HepG2 (cell line): ENCODE results near the gene RAET1E. TPM values are rescaled to one million over a fixed set of nuclear protein-coding genes. Genes with fewer than 3 reads are reported as not detected.
A peak's percentile ranks its signal among the peaks of the same experiment; 100 is the strongest.

Source experiments
- ATAC-seq: fragments of 200-7000 bp; cut with Tn5 transposase; 3 replicates; pipeline ENCODE4 v1.9.1; 2020; ENCODE audit warnings: mild to moderate bottlenecking, moderate library complexity
- BruUV-seq: library from RNA; stranded (reverse); fragments of 400-500 nt; replicated peaks from 2 replicates; lab custom pipeline; 2021; lab: Mats Ljungman, UMichigan
- CTCF ChIA-PET: fragments of 300-600 bp; formaldehyde crosslinking; extraction: SDS; loops from one replicate; lab custom pipeline; 2021; ENCODE audit warnings: low total read pairs, inconsistent platforms, low intra/inter-chr PET ratio; lab: Yijun Ruan, JAX
- POLR2A ChIA-PET: fragments of 350-600 bp; sonication (Branson Sonifier 250); formaldehyde crosslinking; loops from one replicate; lab custom pipeline; 2020; ENCODE audit warnings: antibody characterized with exemption, inconsistent platforms; lab: Yijun Ruan, JAX
- DNase-seq: peaks from one replicate; pipeline ENCODE4 v3.0.0-alpha.2; 2015; ENCODE audit warnings: low spot score
- FAIRE-seq: peaks from 3 replicates; lab custom pipeline; 2011; peaks lifted over from hg19 to GRCh38; lab: Jason Lieb, UNC
- H2AFZ ChIP-seq: one replicate; pipeline ENCODE4 v1.6.1; 2011; ENCODE audit warnings: low read length, inconsistent platforms
- H3K27ac ChIP-seq: fragments of 300-600 bp; 3 replicates; pipeline ENCODE4 v1.8.0; 2011; ENCODE audit warnings: mixed run types, mild to moderate bottlenecking, mixed read lengths, low read length, inconsistent platforms; ENCODE audit not compliant: insufficient read depth; ENCODE audit errors: extremely low read length
- H3K27me3 ChIP-seq, 2 experiments: fragments of 200-600 bp in 1 of 2; 2 replicates in 1 of 2; 3 replicates in 1 of 2; pipeline versions ENCODE4 v1.6.0 to v1.8.0; 2011; ENCODE audit warnings: low read length in 2 of 2, mild to moderate bottlenecking in 2 of 2, moderate library complexity in 2 of 2, inconsistent platforms in 1 of 2; ENCODE audit not compliant: insufficient read depth in 2 of 2, control insufficient read depth in 1 of 2
- H3K36me3 ChIP-seq, 2 experiments: fragments of 200-600 bp in 1 of 2; replicated peaks in 1 of 2; 2 replicates in 1 of 2; 3 replicates in 1 of 2; pipeline versions ENCODE4 v1.5.1 to v1.8.0; 2011; ENCODE audit warnings: low read length in 2 of 2, inconsistent platforms in 1 of 2; ENCODE audit not compliant: insufficient read depth in 2 of 2, control insufficient read depth in 1 of 2
- H3K4me1 ChIP-seq: 2 replicates; pipeline ENCODE4 v1.5.1; 2012; ENCODE audit warnings: low read length, inconsistent platforms; ENCODE audit not compliant: insufficient read depth
- H3K4me2 ChIP-seq: 2 replicates; pipeline ENCODE4 v1.6.0; 2011; ENCODE audit warnings: low read depth, low read length, inconsistent platforms
- H3K4me3 ChIP-seq, 3 experiments: fragments of 200-600 bp in 1 of 3; sonication (generic), shearing (Covaris generic) in 1 of 3; replicated peaks in 1 of 3; 2 replicates each; pipeline ENCODE4 v1.5.1; 2011 to 2016; ENCODE audit warnings: low read length in 3 of 3, inconsistent platforms in 2 of 3, low read depth in 2 of 3, mild to moderate bottlenecking in 2 of 3, control low read depth in 1 of 3, mixed read lengths in 1 of 3; ENCODE audit not compliant: insufficient read depth in 1 of 3
- H3K79me2 ChIP-seq: one replicate; pipeline ENCODE4 v1.6.1; 2011; ENCODE audit warnings: low read length, inconsistent platforms; ENCODE audit not compliant: insufficient read depth
- H3K9ac ChIP-seq: 2 replicates; pipeline ENCODE4 v1.6.0; 2011; ENCODE audit warnings: mild to moderate bottlenecking, low read depth, low read length, inconsistent platforms; ENCODE audit not compliant: insufficient read depth
- H3K9me3 ChIP-seq: 2 replicates; pipeline ENCODE4 v1.5.1; 2012; ENCODE audit warnings: mild to moderate bottlenecking, low read length
- H4K20me1 ChIP-seq: 2 replicates; pipeline ENCODE4 v1.6.0; 2011; ENCODE audit warnings: inconsistent platforms, mild to moderate bottlenecking, low read length, moderate library complexity; ENCODE audit not compliant: insufficient read depth
- FOXA3 ChIP-seq: IDR thresholded peaks from 2 replicates; pipeline ENCODE4 v1.6.1; 2016; ENCODE audit warnings: missing genetic modification reagents, missing compliant biosample characterization
- RARA ChIP-seq: IDR thresholded peaks from 2 replicates; pipeline ENCODE4 v1.6.1; 2016; ENCODE audit warnings: missing genetic modification reagents, missing compliant biosample characterization
- SALL1 ChIP-seq: sonication (generic); formaldehyde crosslinking; IDR thresholded peaks from 2 replicates; pipeline ENCODE4 v1.8.0; 2022; ENCODE audit warnings: mild to moderate bottlenecking, missing genetic modification reagents
- SAP130 ChIP-seq: IDR thresholded peaks from 2 replicates; pipeline ENCODE4 v1.6.1; 2016; ENCODE audit warnings: low read depth
- WGBS: methylation state at CpG from one replicate; pipeline ENCODE4 v1.1.6; 2017; ENCODE audit warnings: low lambda C conversion rate; 5-methylcytosine and 5-hydroxymethylcytosine counted together
- in situ Hi-C: cut with HindIII; loops from 2 replicates; pipeline ENCODE4 v1.10.0; 2017; ENCODE audit warnings: low pct_unique_long_range_greater_than_20kb; ENCODE audit not compliant: extremely low pct_ligation_motif_present
- intact Hi-C: fragments of 100-400 bp; cut with micrococcal nuclease; formaldehyde crosslinking; loops from one replicate; pipeline ENCODE4 v1.10.0; 2022; ENCODE audit not compliant: unreplicated experiment
- polyA plus RNA-seq, 8 experiments: library from polyadenylated mRNA; depleted of rRNA in 3 of 8; stranded (reverse) in 7 of 8; unstranded in 1 of 8; fragments of >200 nt; fragmentation: Illumina TruSeq in 4 of 8; extraction: Trizol in 4 of 8; gene quantifications; 2 replicates each; pipeline versions ENCODE4 v1.2.1 to v1.2.3, GENCODE V29; 2011 to 2016; ENCODE audit warnings: low read depth in 4 of 8, missing spikeins in 1 of 8, mixed read lengths in 1 of 8; ENCODE audit not compliant: insufficient read depth in 1 of 8
- total RNA-seq, 5 experiments: library from RNA; depleted of rRNA; stranded (reverse); fragments of >200 nt; fragmentation: Illumina TruSeq; extraction: Trizol; gene quantifications; 2 replicates each; pipeline ENCODE4 v1.2.3, GENCODE V29; 2016; ENCODE audit warnings: low read depth in 1 of 5
- TF ChIP-seq, protein P1 (sequence below): IDR thresholded peaks from 2 replicates; pipeline ENCODE4 v1.4.0; 2020; ENCODE audit warnings: mild to moderate bottlenecking, missing genetic modification reagents
- TF ChIP-seq, protein P2 (sequence below): sonication (generic); formaldehyde crosslinking; IDR thresholded peaks from 2 replicates; pipeline ENCODE4 v1.5.0; 2020; ENCODE audit warnings: mild to moderate bottlenecking, missing genetic modification reagents, moderate library complexity
- TF ChIP-seq, protein P3 (sequence below): sonication (generic); formaldehyde crosslinking; IDR thresholded peaks from 2 replicates; pipeline ENCODE4 v1.4.0; 2020; ENCODE audit warnings: missing genetic modification reagents
- TF ChIP-seq, protein P4 (sequence below): sonication (generic); formaldehyde crosslinking; IDR thresholded peaks from 2 replicates; pipeline ENCODE4 v1.9.0; 2021; ENCODE audit warnings: mild to moderate bottlenecking, missing genetic modification reagents

The RAET1E gene
- total and polyA plus RNA-seq, 2 of the 13 experiments (the other 11 are each of a cell fraction or from before 2014, with no cell fraction given) = not detected

DNA sequence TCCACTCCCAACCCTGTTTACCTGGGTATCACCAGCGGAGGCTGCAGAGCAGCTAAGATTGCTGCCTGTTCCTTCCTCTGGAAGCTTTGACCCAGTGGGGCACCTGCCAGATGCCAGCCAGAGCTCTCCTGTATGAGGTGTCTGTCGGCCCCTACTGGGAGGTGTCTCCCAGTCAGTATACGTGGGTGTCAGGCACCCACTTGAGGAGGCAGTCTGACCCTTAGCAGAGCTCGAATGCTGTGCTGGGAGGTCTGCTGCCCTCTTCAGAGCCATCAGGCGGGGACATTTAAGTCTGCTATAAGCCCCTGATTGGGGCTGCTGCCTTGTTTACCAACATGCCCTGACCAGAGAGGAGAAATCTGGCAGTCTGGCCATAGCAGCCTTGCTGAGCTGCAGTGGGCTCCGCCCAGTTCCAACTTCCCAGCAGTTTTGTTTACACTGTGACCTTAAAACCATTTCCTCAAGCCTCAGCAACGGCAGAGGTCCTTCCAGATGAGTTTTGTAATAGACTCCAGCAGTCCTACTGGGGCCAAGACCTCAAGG lies 2.8 kb downstream of the RAET1E start:
- Histone ChIP-seq H3K4me3 (0 out of 6 replicates have a peak overlapping the region, but pooled peaks of 1 of the 3 experiments have one; percentile 3), H3K27ac (no peak overlapping the region), H3K27me3 (peaks cover 7 to 56% of the 10 kb centered on the region in 2 experiments; a peak in 4 of 5 replicates), H3K9me3 (no peaks in the 10 kb centered on the region), H2AFZ (no peak overlapping the region), H4K20me1 (no peaks in the 10 kb centered on the region), H3K36me3 (no peaks in the 10 kb centered on the region), H3K4me2 (peak overlapping the region; percentile 30; the same call in 1 of the 2 replicates), H3K79me2 (no peaks in the 10 kb centered on the region), H3K9ac (no peak overlapping the region), H3K4me1 (peaks cover 36% of the 10 kb centered on the region)
- BruUV-seq = no TSS peak
- WGBS = 13% methylated on average over 6 of the region's 7 CpGs
- ChIA-PET CTCF (no interaction called here), POLR2A (no interaction called here)
- ATAC-seq (peak; percentile 24; the same call in 1 of the 3 replicates), DNase-seq (peak; percentile 24), FAIRE-seq (peak; percentile 42)
- in situ Hi-C loops (no loop called here), intact Hi-C loops (no loop called here)
- TF ChIP-seq, protein P1, sequence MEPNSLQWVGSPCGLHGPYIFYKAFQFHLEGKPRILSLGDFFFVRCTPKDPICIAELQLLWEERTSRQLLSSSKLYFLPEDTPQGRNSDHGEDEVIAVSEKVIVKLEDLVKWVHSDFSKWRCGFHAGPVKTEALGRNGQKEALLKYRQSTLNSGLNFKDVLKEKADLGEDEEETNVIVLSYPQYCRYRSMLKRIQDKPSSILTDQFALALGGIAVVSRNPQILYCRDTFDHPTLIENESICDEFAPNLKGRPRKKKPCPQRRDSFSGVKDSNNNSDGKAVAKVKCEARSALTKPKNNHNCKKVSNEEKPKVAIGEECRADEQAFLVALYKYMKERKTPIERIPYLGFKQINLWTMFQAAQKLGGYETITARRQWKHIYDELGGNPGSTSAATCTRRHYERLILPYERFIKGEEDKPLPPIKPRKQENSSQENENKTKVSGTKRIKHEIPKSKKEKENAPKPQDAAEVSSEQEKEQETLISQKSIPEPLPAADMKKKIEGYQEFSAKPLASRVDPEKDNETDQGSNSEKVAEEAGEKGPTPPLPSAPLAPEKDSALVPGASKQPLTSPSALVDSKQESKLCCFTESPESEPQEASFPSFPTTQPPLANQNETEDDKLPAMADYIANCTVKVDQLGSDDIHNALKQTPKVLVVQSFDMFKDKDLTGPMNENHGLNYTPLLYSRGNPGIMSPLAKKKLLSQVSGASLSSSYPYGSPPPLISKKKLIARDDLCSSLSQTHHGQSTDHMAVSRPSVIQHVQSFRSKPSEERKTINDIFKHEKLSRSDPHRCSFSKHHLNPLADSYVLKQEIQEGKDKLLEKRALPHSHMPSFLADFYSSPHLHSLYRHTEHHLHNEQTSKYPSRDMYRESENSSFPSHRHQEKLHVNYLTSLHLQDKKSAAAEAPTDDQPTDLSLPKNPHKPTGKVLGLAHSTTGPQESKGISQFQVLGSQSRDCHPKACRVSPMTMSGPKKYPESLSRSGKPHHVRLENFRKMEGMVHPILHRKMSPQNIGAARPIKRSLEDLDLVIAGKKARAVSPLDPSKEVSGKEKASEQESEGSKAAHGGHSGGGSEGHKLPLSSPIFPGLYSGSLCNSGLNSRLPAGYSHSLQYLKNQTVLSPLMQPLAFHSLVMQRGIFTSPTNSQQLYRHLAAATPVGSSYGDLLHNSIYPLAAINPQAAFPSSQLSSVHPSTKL (CRISPR knock-in tag) = peak; percentile 25; the same call in 1 of the 2 replicates
- TF ChIP-seq SAP130 (CRISPR knock-in tag) (0 out of 2 replicates have a peak, but pooled peaks have one; percentile 24), RARA (CRISPR knock-in tag) (0 out of 2 replicates have a peak, but pooled peaks have one; percentile 5), FOXA3 (CRISPR knock-in tag) (peak; percentile 68), SALL1 (CRISPR knock-in tag) (0 out of 2 replicates have a peak, but pooled peaks have one; percentile 21)
- TF ChIP-seq, protein P2, sequence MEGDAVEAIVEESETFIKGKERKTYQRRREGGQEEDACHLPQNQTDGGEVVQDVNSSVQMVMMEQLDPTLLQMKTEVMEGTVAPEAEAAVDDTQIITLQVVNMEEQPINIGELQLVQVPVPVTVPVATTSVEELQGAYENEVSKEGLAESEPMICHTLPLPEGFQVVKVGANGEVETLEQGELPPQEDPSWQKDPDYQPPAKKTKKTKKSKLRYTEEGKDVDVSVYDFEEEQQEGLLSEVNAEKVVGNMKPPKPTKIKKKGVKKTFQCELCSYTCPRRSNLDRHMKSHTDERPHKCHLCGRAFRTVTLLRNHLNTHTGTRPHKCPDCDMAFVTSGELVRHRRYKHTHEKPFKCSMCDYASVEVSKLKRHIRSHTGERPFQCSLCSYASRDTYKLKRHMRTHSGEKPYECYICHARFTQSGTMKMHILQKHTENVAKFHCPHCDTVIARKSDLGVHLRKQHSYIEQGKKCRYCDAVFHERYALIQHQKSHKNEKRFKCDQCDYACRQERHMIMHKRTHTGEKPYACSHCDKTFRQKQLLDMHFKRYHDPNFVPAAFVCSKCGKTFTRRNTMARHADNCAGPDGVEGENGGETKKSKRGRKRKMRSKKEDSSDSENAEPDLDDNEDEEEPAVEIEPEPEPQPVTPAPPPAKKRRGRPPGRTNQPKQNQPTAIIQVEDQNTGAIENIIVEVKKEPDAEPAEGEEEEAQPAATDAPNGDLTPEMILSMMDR (CRISPR knock-in tag) = peak; percentile 22; the same call in 1 of the 2 replicates
- TF ChIP-seq, protein P3, sequence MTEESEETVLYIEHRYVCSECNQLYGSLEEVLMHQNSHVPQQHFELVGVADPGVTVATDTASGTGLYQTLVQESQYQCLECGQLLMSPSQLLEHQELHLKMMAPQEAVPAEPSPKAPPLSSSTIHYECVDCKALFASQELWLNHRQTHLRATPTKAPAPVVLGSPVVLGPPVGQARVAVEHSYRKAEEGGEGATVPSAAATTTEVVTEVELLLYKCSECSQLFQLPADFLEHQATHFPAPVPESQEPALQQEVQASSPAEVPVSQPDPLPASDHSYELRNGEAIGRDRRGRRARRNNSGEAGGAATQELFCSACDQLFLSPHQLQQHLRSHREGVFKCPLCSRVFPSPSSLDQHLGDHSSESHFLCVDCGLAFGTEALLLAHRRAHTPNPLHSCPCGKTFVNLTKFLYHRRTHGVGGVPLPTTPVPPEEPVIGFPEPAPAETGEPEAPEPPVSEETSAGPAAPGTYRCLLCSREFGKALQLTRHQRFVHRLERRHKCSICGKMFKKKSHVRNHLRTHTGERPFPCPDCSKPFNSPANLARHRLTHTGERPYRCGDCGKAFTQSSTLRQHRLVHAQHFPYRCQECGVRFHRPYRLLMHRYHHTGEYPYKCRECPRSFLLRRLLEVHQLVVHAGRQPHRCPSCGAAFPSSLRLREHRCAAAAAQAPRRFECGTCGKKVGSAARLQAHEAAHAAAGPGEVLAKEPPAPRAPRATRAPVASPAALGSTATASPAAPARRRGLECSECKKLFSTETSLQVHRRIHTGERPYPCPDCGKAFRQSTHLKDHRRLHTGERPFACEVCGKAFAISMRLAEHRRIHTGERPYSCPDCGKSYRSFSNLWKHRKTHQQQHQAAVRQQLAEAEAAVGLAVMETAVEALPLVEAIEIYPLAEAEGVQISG (CRISPR knock-in tag) = no peak
- TF ChIP-seq, protein P4, sequence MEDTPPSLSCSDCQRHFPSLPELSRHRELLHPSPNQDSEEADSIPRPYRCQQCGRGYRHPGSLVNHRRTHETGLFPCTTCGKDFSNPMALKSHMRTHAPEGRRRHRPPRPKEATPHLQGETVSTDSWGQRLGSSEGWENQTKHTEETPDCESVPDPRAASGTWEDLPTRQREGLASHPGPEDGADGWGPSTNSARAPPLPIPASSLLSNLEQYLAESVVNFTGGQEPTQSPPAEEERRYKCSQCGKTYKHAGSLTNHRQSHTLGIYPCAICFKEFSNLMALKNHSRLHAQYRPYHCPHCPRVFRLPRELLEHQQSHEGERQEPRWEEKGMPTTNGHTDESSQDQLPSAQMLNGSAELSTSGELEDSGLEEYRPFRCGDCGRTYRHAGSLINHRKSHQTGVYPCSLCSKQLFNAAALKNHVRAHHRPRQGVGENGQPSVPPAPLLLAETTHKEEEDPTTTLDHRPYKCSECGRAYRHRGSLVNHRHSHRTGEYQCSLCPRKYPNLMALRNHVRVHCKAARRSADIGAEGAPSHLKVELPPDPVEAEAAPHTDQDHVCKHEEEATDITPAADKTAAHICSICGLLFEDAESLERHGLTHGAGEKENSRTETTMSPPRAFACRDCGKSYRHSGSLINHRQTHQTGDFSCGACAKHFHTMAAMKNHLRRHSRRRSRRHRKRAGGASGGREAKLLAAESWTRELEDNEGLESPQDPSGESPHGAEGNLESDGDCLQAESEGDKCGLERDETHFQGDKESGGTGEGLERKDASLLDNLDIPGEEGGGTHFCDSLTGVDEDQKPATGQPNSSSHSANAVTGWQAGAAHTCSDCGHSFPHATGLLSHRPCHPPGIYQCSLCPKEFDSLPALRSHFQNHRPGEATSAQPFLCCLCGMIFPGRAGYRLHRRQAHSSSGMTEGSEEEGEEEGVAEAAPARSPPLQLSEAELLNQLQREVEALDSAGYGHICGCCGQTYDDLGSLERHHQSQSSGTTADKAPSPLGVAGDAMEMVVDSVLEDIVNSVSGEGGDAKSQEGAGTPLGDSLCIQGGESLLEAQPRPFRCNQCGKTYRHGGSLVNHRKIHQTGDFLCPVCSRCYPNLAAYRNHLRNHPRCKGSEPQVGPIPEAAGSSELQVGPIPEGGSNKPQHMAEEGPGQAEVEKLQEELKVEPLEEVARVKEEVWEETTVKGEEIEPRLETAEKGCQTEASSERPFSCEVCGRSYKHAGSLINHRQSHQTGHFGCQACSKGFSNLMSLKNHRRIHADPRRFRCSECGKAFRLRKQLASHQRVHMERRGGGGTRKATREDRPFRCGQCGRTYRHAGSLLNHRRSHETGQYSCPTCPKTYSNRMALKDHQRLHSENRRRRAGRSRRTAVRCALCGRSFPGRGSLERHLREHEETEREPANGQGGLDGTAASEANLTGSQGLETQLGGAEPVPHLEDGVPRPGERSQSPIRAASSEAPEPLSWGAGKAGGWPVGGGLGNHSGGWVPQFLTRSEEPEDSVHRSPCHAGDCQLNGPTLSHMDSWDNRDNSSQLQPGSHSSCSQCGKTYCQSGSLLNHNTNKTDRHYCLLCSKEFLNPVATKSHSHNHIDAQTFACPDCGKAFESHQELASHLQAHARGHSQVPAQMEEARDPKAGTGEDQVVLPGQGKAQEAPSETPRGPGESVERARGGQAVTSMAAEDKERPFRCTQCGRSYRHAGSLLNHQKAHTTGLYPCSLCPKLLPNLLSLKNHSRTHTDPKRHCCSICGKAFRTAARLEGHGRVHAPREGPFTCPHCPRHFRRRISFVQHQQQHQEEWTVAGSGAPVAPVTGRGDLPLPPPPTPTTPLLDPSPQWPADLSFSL (CRISPR knock-in tag) = no peak
